ENCODE results near the gene CNTNAP2. TPM values are rescaled to one million over a fixed set of nuclear protein-coding genes. Genes with fewer than 3 reads are reported as not detected.

The CNTNAP2 gene
- total RNA-seq, 4 donors from 2014 or later, result 0.42 TPM; not detected in 3

DNA sequence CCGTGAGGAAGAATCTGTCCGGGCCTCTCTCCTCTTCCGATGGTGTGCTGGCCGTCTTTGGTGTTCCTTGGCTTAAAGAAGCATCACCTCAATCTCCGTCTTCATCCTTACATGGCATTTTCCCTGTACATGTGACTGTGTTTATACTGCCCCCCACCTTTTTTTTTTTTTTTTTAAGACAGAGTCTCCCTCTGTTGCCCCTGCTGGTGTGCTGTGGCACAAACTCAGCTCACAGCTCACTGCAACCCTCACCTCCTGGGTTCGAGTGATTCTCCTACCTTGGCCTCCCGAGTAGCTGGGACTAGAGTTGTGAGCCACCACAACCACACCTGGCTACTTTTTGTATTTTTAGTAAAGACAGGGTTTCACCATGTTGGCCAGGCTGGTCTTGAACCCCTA, 2352.1 kb downstream of the CNTNAP2 start:
- no peak overlapping the region for H3K4me3 ChIP-seq
- peaks cover 0 to 8% of the 10 kb centered on the region in 2 donors for H3K27me3 ChIP-seq
- no peaks in the 10 kb centered on the region for H3K9me3 ChIP-seq
- H3K36me3 ChIP-seq, result no peaks in the 10 kb centered on the region
- whole genome bisulfite sequencing, 2 donors, result 88 to 90% methylated on average over 7 of the region's 7 CpGs
- no peaks in the 10 kb centered on the region for H3K4me1 ChIP-seq
- TF ChIP-seq, protein P1, sequence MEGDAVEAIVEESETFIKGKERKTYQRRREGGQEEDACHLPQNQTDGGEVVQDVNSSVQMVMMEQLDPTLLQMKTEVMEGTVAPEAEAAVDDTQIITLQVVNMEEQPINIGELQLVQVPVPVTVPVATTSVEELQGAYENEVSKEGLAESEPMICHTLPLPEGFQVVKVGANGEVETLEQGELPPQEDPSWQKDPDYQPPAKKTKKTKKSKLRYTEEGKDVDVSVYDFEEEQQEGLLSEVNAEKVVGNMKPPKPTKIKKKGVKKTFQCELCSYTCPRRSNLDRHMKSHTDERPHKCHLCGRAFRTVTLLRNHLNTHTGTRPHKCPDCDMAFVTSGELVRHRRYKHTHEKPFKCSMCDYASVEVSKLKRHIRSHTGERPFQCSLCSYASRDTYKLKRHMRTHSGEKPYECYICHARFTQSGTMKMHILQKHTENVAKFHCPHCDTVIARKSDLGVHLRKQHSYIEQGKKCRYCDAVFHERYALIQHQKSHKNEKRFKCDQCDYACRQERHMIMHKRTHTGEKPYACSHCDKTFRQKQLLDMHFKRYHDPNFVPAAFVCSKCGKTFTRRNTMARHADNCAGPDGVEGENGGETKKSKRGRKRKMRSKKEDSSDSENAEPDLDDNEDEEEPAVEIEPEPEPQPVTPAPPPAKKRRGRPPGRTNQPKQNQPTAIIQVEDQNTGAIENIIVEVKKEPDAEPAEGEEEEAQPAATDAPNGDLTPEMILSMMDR (IDR thresholded peaks at IDR 0.05), result no peak
- no peak for TF ChIP-seq POLR2A (IDR thresholded peaks at IDR 0.05)
- no peak for TF ChIP-seq EP300 (IDR thresholded peaks at IDR 0.05)
- no peak for DNase-seq (ENCODE audit: low spot score in 2 of 2)
- no peak overlapping the region for H3K27ac ChIP-seq

Small RNA genes lying within 50 kb of the gene (small RNA-seq; reads per million reads assigned to genes)
- gene AC005518.2 (not detected), gene MIR548F4 (not detected), gene RANP2 (not detected), gene RF00012 (not detected), gene RF00019 (not detected), gene RF02271 (not detected), gene RN7SL456P (not detected), gene RN7SL72P (not detected), gene RNA5SP249 (not detected), gene RNU6-1184P (not detected)

Data from tibial nerve (tissue), 4 donors.